D341Med (cell line): ENCODE measurements around the gene CDH4.
"Not testable (repeated sequence)": the region's sequence is repeated elsewhere in the genome, so short reads cannot be mapped to it uniquely, and the experiment has no call there.

ENCODE experiments used
- DNase-seq: peaks from one replicate; pipeline ENCODE4 v3.0.0; 2012; ENCODE audit warnings: low spot score

CDH4 gene

DNA sequence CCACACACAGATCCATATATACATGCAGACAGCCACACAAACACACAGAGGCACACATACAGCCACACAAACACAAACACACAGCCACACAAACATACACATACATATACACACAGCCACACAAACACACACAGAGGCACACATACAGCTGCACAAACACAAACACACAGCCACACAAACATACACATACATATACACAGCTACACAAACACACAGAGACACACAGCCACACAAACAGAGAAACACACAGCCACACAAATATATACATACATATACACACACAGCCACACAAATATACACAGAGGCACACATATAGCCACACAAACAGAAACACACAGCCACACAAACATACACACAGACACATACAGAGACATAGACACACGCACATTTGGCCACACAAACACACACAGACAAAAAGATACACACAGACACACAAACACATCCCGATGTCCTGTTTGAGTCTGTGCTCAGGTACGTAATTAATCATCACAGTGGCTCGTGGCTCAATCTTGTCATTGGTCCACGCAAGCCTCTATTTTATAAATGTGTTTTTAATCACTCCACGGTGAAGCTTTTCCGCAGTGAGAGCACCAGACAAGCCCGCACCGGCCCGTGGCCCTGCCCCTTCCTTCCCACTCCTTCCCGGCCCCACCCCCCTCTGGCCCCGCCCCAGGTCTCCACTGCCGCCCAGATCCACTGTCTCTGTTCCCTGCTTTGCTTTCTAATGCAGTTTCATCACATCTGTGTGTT is 135.3 kb downstream of the CDH4 start:
- no peak for DNase-seq

DNA sequence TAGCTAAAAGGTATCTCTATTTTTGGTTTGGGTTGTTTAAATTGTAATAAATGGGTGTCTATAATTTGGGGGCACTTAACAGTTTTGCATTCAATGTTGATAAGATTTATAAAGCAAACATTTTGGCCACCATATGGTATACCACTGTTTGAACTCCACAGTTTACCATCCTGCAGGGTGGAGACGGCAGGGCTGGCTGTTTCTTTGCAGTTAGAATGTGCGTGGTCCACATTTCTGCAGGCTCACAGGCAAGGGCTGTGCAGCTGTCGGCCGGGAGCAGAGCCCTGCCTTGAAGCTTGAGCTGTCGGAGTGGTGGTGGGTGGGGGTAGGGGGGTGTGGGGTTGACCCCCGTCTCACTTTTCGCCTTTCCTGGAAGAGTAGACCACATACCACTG is 135.9 kb downstream of the CDH4 start:
- no peak for DNase-seq

DNA sequence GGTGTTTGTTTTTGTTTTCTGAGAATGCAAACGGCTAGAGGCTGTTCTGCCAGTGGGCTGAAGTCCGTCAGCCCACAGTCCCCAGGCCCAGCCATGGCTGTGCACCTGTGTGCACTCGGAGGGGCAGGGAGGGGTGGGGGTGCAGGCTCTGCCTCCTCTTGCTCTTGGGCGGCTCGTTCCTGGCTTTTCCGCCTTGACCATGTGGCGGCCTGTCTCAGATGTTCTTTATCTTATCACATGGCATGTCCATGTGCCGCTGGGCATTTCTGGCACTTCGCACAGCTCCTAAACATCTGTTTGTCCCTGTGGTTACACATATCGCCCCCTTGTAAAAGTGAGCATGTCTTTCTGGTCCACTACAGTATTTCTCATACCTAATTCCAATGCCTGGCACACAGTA is 137.0 kb downstream of the CDH4 start:
- no peak for DNase-seq

DNA sequence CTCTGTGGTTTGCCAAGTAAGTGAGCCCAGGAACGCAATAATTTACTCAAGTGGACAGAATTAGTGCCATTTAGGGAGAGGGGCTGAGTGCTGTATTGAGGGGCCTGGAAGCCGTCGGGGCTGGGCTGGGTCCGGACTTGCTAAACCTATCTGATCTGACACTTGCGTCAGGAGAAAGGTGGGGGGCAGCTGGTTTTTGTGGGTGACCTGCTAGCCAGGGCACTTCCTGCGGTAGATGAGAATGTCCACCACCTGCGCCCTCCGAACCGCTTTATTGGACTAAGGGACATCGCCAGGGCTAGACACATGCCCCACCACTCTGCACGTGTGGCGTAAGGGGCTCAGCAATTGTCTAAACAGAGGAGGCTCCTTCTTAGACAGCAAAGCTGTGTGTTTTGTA is 139.1 kb downstream of the CDH4 start:
- no peak for DNase-seq

DNA sequence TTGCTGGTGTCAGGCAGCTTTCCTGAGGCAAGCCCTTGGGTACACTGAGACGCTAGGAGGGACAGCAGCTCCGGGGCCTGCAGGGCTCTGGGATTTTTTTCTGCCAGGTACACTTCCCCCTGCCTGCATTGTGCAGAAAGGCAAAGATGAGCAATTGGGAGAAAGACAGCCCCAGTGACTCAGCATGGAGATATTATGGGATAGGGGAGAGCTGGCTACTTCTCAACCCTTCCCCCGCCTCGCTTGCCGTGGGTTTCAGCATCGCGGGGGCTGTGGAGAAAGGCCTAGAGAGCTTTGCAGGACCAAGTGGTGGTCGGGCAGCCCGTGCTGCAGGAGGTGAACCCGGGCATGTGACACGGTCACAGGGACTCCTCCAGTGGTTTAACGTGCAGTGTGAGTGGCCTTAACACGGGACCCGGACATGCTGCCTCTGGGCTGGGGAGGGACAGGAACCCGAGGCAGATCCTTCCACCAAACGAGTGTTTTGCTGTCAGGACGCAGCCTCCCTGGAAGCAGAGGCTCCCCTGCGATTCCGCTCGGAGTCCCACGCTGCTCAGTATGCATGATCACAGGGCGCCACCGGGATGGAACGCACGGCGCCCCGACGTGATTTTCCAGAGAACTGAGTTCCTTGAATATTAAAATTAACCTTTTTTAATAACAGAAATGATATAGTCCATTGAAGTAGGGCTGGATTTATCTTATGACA is 139.9 kb downstream of the CDH4 start:
- no peak for DNase-seq

DNA sequence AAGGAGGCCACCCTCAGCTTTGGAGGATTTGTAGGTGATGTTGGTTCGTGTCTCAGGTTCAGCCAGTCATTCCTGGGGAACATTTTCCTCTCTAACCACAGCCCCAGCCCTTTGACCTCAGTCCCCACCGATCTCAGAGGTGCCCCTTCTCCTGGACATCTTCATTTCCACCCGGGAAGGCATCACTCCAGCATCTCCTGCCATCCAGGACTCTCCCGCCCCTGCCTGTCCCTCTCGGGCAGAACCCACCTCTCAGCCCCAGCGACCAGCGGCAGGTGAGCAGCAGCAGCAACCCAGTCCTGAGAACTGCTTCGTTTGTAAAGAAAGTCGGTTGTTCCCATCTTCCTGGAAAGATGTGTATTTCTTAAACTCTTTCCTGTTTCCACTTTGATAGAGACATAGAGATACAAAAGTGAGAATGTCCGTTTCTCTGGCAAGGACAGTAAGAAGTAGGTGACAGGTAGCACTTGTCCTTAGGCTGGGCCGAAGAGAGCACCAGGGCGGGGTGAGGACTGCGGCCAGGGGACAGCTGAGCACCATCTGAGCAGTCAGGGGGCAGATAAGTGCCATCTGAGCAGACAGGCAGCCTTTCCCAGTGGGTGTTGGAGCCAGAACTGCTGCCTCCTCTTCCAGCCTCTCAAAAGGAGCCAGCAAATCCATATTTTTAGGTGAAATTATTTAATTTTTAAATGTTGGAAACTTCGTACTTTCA is 142.2 kb downstream of the CDH4 start:
- DNase-seq, result no peak

DNA sequence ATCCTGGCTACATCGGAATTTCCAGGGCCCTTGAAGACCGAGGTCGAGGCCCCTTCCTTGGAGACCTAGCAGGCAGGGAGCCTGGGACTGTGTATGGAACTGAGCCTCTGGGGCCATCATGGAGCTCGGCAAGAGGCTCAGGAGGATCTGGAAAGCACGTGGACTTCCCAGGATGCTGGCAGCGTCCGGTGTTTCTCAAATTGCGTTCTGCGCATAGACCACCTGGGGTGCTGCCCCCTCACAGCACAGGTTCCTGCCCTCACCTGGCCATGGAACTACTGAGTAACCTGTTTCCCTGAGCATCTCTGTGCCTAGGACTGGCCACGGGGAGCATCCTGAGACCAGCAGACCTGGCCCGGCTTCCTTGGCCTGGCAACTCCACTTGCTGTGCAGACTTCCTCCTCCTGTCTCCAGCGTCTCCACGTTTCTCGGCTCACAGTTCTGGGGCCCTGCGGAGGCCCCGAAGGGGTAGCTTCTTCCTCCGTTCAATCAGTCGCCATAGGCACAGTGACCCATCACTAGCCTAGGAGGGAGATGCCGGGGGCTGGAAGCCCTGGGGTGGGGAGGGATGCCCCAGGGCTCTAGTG is 144.3 kb downstream of the CDH4 start:
- DNase-seq, result no peak

DNA sequence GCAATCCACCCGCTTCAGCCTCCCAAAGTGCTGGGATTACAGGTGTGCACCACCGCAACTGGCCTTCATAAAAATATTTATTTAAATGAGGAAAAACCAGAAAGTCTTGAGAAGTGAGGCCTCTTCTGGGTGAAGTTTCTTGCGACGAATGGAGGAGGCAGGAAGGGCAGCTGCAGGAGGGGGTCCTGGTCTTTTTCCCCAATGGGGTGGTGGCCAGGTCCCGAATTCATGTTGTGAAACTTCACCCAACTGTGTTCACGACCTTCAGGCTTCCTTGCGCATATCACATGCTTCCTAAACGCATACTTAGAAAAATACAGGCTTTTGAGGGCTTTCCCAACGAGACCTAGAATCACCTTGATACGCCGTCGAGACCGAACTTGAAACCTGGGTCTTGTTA is 145.1 kb downstream of the CDH4 start:
- DNase-seq, result no peak

DNA sequence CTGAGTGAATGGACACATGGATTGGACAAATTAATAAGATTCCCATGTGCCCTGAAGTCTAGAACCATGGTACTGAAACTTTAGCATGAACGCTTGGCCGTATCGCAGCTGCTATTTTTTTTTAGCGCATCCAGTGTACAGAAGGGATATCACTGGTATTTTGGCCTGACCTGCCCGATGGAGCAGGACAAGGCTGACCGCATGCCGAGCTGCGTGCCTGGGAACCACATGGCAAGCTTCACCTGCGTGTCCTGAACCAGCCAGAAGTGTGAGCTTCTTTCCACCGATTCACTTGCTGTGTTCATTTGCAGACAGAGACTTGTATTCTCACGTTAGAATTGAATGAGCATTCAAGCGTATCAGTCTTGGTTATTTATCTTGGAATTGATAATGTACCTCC is 145.7 kb downstream of the CDH4 start:
- DNase-seq, result no peak

DNA sequence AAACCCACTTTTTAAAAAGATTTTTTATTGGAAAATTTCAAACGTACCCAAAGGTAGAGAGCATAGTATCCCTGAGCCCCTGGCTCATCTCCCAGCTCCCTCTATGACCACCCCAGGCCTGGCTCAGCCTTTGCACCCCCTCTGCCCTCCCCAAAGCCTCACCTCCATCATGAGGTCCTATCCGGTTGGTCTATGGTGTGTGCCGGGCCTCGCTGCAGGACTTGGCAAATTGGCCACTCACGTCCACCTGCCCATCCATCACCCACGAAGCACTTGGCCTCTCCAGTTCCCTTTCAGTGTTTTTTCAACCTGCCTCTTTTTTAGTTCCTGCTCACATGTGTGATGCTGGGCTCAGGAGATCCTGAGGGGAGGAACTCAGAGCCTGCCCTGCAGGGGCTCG is 147.4 kb downstream of the CDH4 start:
- no peak for DNase-seq

DNA sequence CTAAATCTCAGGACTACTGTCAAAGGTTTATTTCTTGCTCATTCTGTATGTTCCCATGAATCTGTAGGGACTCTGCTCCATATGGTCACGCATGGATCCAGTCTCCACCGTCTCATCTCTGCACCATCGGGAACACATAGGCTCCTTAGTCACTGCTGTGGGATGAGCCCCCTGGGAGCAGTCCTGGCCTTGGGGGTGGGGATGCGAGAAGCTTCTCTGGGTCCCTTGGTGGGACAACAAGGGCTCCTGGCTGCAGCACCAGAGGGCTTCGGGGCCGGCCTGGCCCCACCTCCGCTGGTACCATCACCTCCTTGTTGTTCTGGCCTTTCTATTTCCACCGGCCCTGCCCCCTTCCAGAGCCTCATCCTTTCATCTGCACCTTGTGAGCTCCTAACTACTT is 148.4 kb downstream of the CDH4 start:
- no peak for DNase-seq

DNA sequence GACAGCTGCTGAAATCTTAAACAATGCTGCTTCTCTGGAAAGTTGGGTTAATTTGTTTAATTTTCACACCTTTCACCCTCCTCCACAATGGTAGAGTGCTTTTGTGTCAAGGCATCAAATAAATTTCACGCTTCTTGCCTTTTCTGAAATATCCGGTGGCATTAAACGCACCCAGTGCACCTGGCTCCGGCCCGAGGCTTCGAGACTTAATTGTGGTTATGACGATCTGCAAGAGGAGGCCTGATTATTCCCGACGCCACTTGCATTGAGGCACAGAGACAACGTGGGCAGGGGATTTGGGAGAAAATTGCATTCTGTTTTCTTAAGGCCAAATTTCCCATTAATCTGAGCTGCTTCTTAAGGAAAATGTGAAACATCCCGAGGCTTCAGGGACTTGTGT is 152.2 kb downstream of the CDH4 start:
- DNase-seq, result no peak

DNA sequence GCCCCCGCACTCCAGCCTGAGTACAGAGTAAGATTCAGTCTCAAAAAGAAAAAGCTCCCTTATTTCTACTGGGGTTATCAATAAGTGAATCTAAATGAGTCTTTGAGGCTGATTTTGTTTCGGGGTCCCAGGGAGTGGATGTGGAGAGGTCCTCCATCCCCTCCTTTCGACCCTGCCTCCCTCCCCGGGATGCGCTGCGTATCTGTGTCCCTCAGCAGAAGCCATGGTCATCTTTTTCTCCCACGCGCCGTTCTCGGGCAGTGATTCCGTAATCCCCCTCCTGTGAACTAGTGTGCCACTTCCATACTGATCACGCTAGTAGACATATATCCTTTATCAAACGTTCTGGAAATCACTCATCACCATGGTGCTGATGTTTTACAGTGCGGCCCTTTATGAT is 152.9 kb downstream of the CDH4 start:
- no peak for DNase-seq

DNA sequence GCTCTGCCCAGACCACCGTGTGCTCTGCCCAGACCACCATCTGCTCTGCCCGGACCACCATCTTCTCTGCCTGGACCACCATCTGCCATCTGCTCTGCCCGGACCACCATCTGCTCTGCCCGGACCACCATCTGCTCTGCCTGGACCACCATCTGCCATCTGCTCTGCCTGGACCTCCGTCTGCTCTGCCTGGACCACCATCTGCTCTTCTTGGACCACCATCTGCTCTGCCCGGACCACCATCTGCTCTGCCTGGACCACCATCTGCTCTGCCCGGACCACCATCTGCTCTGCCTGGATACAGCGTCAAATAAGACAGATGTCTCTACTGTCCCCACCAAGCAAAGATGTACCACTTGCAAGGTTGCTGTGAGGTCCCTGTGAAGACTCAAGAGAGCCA is 154.7 kb downstream of the CDH4 start:
- not testable (repeated sequence) for DNase-seq

DNA sequence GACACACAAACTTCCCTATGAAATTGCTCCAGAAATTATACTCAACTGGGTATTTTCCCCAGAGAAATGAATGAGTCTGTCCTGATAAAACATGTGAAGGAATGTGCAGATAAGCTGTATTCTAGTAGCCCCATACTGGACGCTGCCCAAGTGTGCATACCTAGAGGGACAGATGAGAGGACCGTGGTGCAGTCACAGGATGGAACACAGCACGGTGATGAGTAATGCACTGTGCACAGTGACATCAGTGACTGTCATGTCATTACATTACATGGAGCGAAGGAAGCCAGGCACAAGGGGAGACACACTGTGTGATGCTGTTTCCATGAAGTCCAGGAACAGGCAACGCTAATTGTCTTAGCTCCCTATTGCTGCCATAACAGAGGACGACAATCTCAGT is 155.5 kb downstream of the CDH4 start:
- no peak for DNase-seq

DNA sequence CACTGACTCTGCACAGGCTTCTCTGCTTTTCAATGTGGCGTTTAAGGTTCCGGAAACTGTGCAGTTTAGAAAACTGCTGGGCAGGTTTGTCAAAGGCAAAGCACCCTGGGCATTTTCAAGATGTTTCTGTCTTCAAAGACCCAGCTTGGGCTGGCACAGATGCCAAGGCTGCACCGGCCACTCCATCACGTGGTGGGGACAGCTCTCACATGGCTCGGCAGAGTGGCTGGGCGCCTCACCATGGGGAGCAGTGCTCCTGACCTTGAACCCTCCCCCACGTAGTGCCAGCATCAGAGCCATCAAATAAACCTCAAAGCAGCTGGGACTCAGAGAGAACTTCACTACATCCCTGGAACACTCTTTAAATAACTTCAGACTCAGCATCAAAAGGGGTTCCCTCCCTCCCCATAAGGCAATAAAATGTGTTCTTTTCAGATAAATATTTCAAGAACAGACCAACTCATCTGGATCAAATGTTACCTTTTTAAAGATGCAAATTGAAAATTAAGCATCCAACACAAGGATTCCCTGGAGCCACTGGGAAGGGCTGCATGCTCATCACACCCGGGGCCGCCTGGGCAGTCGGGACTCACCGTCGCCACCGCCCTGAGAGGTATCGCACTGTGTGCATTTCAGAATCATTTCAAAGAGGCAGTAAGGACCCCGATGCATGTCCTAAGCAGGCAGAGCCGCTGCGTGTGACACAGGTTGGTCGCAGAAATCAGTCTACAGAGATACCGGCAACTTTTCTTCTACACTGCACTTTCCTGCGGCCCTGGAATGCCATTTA is 157.1 kb downstream of the CDH4 start:
- no peak for DNase-seq

DNA sequence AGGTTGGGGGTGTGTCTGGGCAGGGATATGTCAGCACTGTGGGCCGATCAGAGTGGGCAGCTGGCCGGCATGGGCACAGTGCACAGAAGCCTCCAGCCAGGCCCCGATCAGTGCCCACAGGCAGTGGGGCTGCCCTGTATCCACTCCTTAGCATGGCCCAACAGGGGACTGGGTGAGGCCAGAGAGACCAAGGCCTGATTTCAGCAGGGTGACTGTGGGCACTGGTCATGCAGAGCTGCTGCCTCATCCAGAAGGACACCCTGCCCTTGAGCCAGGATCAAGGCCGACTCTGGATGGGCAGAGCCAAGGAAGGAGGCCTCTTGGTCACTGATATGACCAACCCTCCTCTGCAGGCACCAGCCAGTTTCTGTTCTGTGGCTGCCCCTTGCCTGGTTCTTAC is 159.7 kb downstream of the CDH4 start:
- no peak for DNase-seq

DNA sequence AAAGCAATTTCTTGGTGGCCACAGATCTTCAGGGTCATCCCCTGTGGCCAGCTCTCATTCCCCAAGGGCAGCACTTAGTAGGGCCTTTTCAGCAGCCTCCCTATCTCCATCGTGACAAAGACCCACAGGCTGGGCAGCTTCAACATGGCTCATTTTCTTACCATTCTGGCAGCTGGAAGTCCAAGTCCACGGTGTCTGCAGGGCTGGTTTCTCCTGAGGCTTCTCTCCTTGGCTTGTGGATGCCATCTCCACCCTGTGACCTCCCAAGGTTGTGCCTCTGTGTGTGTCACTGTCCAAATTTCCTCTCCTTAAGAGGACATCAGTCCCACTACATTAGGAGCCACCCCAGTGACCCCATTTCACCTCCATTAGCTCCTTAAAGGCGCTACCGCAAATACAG is 161.7 kb downstream of the CDH4 start:
- DNase-seq, result no peak

DNA sequence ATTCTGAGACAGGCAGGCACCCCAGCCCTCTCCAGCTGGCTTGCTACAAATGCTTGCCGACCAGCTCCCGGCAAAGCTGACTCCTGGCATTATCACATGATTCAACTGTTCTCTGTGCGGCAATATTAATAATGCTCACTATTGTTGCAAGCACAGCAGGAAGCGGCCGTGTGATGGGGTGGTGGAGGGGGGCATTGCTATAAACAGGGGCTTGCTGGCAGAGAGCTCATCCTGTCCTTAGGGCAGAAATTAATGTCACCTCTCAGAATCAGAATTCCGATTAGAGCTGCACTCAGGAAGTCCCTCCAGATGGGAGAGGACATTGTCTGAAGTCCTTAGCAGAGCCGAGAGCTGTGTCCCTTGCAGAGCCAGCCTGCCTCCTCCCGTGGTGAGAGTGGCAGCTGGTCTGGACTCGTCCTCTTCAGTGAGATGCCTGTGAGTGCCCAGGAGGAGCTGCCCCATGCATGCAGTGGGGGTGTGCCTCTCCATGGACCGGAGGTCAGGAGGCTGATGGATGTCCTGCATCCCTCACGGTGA is 162.5 kb downstream of the CDH4 start:
- DNase-seq, result no peak

DNA sequence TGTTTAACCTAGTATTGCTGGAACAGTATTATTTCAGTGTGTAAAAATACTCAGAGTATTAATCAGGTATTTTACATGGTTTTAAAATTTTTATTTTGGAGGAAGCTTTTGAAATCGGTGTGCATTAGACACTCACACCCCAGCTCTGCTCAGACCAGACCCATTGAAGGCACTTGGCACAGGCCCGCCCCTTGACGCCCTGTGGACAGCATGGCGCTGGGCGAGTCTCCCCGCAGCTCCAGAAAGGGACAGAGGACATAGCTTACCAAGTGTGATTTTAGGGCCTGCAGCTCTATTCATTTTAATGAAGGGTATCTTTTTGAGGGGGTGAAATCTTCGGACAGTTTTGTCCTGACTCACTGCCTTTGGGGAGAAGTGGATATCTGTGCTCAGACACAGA is 164.5 kb downstream of the CDH4 start:
- no peak for DNase-seq

DNA sequence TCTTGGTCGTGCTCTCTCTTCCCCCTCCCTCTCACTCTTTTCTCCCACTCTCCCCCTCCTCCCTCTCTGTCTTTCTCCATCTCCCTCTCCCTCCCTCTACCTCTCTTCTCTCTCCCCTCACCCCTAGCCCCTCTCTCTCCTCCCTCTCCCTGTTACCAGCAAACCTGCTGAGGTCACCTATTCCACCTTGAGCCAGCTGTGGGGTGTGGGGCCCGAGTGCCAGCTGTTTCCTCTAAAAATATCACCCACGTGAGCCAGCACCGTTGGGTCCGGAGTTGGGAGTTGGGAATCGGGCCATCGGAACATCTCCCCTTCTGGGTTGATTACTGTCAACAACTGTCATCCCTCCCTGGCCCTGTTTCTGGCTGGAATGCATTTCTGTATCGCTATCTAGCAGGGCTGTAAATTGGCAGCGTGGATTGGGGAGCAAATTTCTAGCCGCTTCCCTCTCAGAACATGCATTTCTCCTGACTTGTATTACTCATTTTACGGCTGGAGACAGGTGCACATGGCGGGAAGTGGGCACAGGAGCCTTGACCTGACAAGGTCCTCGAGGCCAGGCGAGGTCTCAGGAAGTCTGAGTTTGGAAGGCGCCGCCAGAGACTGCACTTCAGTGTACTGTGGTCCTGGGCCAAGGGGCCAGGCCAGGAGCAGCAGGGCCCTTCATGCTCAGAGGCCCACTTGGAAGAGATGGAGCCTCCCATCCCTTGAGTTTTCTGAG is 165.3 kb downstream of the CDH4 start:
- DNase-seq, result no peak
